ENCODE measurements around the gene GDPD5.

The GDPD5 gene

DNA sequence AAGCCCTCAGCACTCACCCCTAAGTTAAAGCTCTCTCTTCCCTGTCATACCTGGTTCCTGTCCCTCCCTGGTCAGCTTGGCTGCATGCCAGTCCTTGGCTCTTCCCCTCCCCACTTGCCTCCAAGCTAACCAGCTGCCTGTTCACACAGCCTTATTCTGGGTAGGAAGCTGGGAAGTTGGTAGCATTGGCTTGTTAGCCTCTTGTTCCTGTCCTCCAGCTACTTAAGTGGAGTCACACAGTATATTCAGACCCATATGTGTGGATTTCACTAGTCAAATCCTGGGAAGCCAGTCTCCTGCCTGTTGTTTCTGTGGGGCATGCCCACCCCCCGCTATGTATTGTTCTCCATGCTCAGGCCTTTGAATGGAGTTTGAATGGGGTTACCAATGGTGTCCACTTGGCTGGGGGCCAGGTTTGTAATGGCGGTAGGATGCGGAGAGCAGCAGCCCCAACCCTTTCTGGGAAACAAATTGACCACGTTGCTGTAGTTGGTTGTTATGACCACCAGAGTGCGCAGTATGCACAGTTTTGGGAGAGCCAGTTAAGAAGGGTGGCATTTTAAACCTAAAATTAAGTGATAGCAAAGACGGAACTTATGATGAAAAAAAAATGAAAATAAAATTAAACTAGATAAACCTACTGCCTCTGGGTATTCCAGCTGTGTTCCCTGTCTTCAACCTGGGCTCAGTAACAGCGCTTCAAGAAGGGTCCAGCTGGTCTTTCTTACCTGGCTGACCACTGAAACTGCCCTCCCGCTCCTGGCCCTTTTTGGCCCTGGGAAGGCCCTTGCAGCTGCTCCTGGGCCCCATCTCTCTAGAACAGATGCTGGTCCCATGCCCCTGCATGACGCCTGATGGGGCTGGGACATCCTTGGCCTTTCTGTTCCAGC lies 137.1 kb downstream of the GDPD5 start:
- FAIRE-seq = no peak

DNA sequence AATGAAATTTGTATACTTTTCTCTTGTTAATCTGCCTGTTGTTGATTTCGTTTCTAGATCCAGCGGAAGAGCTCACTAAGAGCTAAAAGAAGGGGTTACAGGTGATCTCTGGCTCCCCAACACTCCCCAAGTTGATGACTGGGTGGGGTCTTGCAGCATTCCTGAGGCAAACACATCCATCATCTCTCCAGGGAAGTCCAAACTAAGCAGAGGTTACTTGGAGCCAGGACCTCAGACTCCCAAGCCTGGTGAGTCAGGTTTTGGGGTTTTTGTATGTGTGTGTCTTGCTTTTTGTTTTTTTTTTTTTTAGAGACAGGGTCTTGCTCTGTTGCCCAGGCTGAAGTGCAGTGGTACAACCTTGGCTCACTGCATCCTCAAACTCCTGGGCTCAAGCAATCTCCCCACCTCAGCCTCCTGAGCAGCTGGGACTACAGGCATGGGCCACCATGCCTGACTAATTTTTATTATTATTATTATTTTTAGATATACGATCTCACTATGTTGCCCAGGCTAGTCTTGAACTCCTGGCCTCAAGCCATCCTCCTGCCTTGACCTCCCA lies 137.9 kb downstream of the GDPD5 start:
- no peak for FAIRE-seq

DNA sequence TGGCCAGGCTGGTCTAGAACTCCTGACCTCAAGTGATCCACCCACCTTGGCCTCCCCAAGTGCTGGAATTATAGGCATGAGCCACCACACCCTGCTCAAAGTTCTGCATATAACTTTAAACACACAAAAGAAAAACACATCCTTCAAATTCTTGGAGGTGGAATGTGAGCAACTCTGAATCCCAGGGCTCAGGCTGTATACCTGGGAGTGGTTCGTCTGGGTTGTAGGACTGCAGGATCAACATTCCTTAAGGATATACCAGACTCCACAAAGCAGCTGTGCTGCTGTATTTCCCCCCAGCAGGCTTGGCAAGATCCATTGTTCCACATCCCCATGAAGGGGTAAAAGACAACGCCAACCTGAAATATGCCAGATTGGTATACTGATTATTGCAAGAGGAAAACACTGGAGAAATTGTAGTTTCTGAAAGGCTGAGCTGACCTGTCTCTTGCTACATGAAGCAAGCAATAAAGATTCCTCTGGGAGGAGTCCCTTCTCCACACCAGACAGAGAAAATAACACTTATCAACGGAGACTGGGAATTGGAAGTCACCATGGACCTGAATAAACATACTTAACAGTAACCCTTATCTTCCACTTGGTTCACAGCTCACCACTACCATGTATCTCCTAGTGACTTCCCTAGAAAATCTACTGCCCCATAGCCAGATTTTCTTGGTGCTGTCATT lies 138.7 kb downstream of the GDPD5 start:
- no peak for FAIRE-seq
